ENCODE data around the gene HTR1A. TPM values are rescaled to one million over a fixed set of nuclear protein-coding genes. Genes with fewer than 3 reads are reported as not detected.

Gene HTR1A
- not detected for total RNA-seq

DNA sequence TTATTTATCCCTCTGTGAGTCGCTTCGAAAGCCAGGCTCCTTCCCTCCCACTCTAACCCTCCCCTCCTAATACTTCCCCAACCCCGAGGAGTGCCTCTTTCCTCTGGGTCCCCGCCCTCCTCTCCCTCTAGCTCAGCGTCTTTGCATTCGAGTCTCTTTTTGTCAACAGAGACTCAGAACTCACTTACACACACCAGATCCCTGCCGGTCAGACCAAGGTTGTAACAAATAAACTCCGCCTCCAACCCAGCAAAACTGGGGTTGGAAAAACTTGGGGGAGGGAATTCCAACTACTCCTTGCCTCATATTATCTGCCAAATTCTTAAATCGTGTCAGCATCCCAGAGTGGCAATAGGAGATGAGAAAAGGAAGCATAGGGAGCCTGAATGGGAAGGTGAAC, at the start of gene HTR1A:
TSS of gene HTR1A (minus strand) at position 167 of the 400 bp plus-strand sequence. CDS start 726 bp downstream, outside the sequence.
- TF ChIP-seq, protein P1, sequence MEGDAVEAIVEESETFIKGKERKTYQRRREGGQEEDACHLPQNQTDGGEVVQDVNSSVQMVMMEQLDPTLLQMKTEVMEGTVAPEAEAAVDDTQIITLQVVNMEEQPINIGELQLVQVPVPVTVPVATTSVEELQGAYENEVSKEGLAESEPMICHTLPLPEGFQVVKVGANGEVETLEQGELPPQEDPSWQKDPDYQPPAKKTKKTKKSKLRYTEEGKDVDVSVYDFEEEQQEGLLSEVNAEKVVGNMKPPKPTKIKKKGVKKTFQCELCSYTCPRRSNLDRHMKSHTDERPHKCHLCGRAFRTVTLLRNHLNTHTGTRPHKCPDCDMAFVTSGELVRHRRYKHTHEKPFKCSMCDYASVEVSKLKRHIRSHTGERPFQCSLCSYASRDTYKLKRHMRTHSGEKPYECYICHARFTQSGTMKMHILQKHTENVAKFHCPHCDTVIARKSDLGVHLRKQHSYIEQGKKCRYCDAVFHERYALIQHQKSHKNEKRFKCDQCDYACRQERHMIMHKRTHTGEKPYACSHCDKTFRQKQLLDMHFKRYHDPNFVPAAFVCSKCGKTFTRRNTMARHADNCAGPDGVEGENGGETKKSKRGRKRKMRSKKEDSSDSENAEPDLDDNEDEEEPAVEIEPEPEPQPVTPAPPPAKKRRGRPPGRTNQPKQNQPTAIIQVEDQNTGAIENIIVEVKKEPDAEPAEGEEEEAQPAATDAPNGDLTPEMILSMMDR (IDR thresholded peaks at IDR 0.05) = no peak
- no peak for TF ChIP-seq POLR2A (IDR thresholded peaks at IDR 0.05)
- intact Hi-C loops (cut with DNase I; ENCODE audit: low total_unique reads) = no loop called here

DNA sequence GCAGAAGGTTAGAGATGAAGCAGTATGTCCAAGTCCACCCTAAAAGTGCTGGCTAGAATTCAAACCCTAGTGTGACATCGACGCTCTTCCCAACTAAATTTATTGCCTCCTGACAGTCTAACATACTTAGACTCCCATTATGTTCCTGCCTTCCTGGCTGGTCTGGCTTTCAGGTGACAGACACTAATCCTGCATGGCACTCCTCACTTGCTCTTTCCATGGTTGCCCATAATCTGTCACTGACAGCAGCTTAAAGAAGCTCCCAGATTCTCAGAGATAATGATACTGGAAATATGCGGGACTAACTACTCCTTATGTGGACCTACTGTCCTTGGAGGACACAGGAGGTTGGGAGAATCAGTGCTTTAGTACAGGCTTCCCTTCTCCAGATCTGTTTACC, 41.7 kb upstream of the HTR1A start:
- DNase-seq (ENCODE audit: low spot score in 2 of 2) = no peak
- WGBS, 2 donors = 42 to 71% methylated on average over 3 of the region's 3 CpGs
- TF ChIP-seq, protein P1 (IDR thresholded peaks at IDR 0.05) = no peak
- TF ChIP-seq POLR2A (IDR thresholded peaks at IDR 0.05) = no peak
- intact Hi-C loops (cut with DNase I; ENCODE audit: low total_unique reads) = no loop called here
- H3K4me3 ChIP-seq (ENCODE audit: low read depth, poor library complexity, severe bottlenecking) = no peak overlapping the region

More for the DNA sequence above, at the start of gene HTR1A:
- no peak within 1 kb of the TSS for H3K4me3 ChIP-seq (ENCODE audit: low read depth, poor library complexity, severe bottlenecking)
- no peak for DNase-seq (ENCODE audit: low spot score in 2 of 2)
- WGBS, 2 donors = 8 to 10% methylated on average over 9 of the region's 9 CpGs

DNA sequence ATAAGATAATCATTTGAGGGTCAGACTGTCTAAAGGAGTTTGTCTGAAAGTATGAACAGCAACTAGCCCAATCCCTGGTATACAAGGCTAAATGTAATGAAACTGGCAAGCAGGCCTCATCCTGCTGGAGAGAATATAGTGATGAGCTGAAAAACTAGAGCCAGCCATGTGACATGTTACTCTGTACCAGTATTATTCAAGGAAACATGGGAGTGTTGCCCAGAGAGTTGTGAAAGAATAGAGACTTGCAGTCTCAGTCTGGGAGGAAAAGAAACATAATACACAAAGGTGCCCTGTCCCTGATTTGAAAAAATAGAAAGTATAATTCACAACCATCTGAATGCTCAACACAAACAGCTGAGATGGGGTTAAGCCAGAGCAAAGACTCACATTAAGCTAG, 37.9 kb upstream of the HTR1A start:
- TF ChIP-seq, protein P1 (IDR thresholded peaks at IDR 0.05) = no peak
- TF ChIP-seq POLR2A (IDR thresholded peaks at IDR 0.05) = no peak
- intact Hi-C loops (cut with DNase I; ENCODE audit: low total_unique reads) = no loop called here
- DNase-seq (ENCODE audit: low spot score in 2 of 2) = no peak
- H3K4me3 ChIP-seq (ENCODE audit: low read depth, poor library complexity, severe bottlenecking) = no peak overlapping the region

DNA sequence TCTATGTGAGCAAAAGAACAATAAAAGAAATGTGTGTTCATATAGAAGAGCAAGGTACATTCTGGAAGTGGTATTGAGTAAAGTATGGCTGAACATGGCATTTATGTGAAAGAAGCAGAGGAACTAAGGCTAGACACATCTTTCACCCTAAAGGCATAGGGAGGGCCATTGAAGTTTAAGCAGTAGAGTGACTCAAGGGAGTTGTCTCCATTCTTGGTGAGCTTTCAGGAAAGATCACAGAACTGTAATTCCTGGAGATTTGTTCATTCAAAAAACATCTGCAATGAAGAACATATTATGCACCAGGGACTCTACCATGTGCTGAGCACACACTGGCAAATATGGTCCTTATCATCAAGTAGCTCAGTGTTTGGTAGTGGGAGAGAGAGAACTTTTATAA, 24.8 kb upstream of the HTR1A start:
- TF ChIP-seq, protein P1 (IDR thresholded peaks at IDR 0.05) = no peak
- TF ChIP-seq POLR2A (IDR thresholded peaks at IDR 0.05) = no peak
- intact Hi-C loops (cut with DNase I; ENCODE audit: low total_unique reads) = no loop called here
- no peak overlapping the region for H3K4me3 ChIP-seq (ENCODE audit: low read depth, poor library complexity, severe bottlenecking)
- DNase-seq (ENCODE audit: low spot score in 2 of 2) = no peak

DNA sequence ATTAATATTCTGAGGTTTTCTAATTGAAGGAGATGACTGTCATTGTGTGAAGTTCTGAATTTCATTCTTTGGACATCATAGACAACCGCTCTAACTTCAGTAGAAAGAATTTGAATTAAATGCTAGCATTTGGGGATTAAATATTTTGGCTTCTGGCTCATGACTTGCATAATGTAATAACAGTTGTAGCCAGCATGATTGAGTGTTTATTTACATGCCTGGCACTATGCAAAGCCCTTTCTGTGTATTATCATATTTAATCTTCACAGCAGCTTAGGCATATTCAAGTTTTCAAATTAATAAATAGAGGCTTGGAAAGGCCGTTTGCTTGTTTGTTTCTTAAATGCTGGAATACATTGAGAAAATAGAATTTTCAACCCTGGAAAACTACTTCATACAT, 19.6 kb upstream of the HTR1A start:
- no peak overlapping the region for H3K4me3 ChIP-seq (ENCODE audit: low read depth, poor library complexity, severe bottlenecking)

DNA sequence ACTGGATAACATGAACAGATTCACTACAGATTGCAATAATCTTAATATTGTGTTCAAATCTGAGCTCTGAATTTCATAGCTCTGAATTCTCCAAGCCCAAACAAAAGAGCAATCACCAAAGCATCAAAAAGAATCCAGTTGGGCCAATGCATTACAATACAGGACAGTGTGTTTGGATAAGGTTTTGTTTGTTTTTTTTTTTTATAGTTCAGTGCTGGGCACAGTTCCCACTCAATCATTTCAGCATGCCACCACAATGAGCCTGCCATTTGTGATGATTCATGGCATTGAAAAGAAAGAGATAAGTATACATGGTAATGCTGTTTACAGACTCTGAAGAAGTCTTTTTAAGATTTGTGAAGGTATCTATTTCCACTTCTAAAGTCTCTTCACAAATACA, 1.7 kb upstream of the HTR1A start:
- H3K4me3 ChIP-seq (ENCODE audit: low read depth, poor library complexity, severe bottlenecking) = no peak overlapping the region
- intact Hi-C loops (cut with DNase I; ENCODE audit: low total_unique reads) = no loop called here
- TF ChIP-seq POLR2A (IDR thresholded peaks at IDR 0.05) = no peak
- TF ChIP-seq, protein P1 (IDR thresholded peaks at IDR 0.05) = no peak
- DNase-seq (ENCODE audit: low spot score in 2 of 2) = no peak

More for the DNA sequence above, 19.6 kb upstream of the HTR1A start:
- TF ChIP-seq, protein P1 (IDR thresholded peaks at IDR 0.05) = no peak
- TF ChIP-seq POLR2A (IDR thresholded peaks at IDR 0.05) = no peak
- DNase-seq (ENCODE audit: low spot score in 2 of 2) = no peak
- intact Hi-C loops (cut with DNase I; ENCODE audit: low total_unique reads) = no loop called here
- WGBS, 2 donors = 52 to 67% methylated on average over 2 of the region's 2 CpGs

Data from lower leg skin (tissue), 4 donors.